IMR-90 (cell line): ENCODE results near the gene PTPRK. TPM values are rescaled to one million over a fixed set of nuclear protein-coding genes. Genes with fewer than 3 reads are reported as not detected.

ENCODE experiments used
- ATAC-seq: fragments of 200-7000 bp; cut with Tn5 transposase; 2 replicates; pipeline ENCODE4 v1.9.1; 2020; ENCODE audit warnings: low read depth, mild to moderate bottlenecking, moderate library complexity
- BruUV-seq: library from RNA; stranded (reverse); fragments of 400-500 nt; replicated peaks from 2 replicates; lab custom pipeline; 2021; lab: Mats Ljungman, UMichigan
- CTCF ChIA-PET: fragments of 300-600 bp; formaldehyde crosslinking; extraction: SDS; loops from one replicate; lab custom pipeline; 2021; ENCODE audit warnings: antibody characterized with exemption; lab: Yijun Ruan, JAX
- POLR2A ChIA-PET: fragments of 300-600 bp; sonication (Branson Sonifier 250); formaldehyde crosslinking; loops from one replicate; lab custom pipeline; 2022; ENCODE audit warnings: antibody characterized with exemption; ENCODE audit not compliant: unreplicated experiment; lab: Charles Lee
- DNase-seq: peaks from one replicate; pipeline ENCODE4 v3.0.0; 2013
- H2AFZ ChIP-seq: replicated peaks from 2 replicates; pipeline ENCODE3; 2013; ENCODE audit warnings: low read length, mild to moderate bottlenecking; ENCODE audit not compliant: poor library complexity
- H2AK5ac ChIP-seq: 2 replicates; pipeline ENCODE4 v1.6.1; 2013; ENCODE audit warnings: low read depth, low read length, inconsistent platforms
- H2AK9ac ChIP-seq: replicated peaks from 2 replicates; pipeline ENCODE3; 2013; ENCODE audit warnings: mild to moderate bottlenecking, low read depth, low read length, moderate library complexity; ENCODE audit not compliant: poor library complexity
- H2BK120ac ChIP-seq: 2 replicates; pipeline ENCODE4 v1.6.1; 2013; ENCODE audit warnings: low read depth, low read length, inconsistent platforms
- H2BK15ac ChIP-seq: 3 replicates; pipeline ENCODE4 v1.6.1; 2013; ENCODE audit warnings: low read depth, low read length, inconsistent platforms
- H2BK20ac ChIP-seq: 2 replicates; pipeline ENCODE4 v1.6.1; 2013; ENCODE audit warnings: low read depth, mild to moderate bottlenecking, inconsistent platforms, low read length, moderate library complexity
- H2BK5ac ChIP-seq: 2 replicates; pipeline ENCODE4 v1.6.1; 2013; ENCODE audit warnings: mild to moderate bottlenecking, low read depth, low read length, inconsistent platforms; ENCODE audit not compliant: poor library complexity, severe bottlenecking
- H3K14ac ChIP-seq: replicated peaks from 2 replicates; pipeline ENCODE4 v1.6.1; 2013; ENCODE audit warnings: low read depth, low read length, inconsistent platforms
- H3K18ac ChIP-seq: 2 replicates; pipeline ENCODE4 v1.6.1; 2013; ENCODE audit warnings: low read depth, low read length, control low read depth
- H3K23ac ChIP-seq: 2 replicates; pipeline ENCODE4 v1.6.1; 2013; ENCODE audit warnings: low read depth, low read length, inconsistent platforms
- H3K27ac ChIP-seq: 2 replicates; pipeline ENCODE4 v1.5.1; 2013; ENCODE audit warnings: mild to moderate bottlenecking, control low read depth, low read length; ENCODE audit not compliant: insufficient read depth
- H3K27me3 ChIP-seq: 2 replicates; pipeline ENCODE4 v1.6.1; 2013; ENCODE audit warnings: low read length; ENCODE audit not compliant: control insufficient read depth, insufficient read depth
- H3K36me3 ChIP-seq: 2 replicates; pipeline ENCODE4 v1.6.1; 2013; ENCODE audit warnings: low read length, mixed read lengths; ENCODE audit not compliant: control insufficient read depth, insufficient read depth
- H3K4ac ChIP-seq: 2 replicates; pipeline ENCODE4 v1.6.1; 2013; ENCODE audit warnings: low read depth, low read length, inconsistent platforms
- H3K4me1 ChIP-seq: 2 replicates; pipeline ENCODE4 v1.6.1; 2013; ENCODE audit warnings: low read length, mixed read lengths; ENCODE audit not compliant: control insufficient read depth, insufficient read depth
- H3K4me2 ChIP-seq: 2 replicates; pipeline ENCODE4 v1.6.1; 2013; ENCODE audit warnings: low read depth, mild to moderate bottlenecking, control low read depth, low read length, moderate library complexity
- H3K4me3 ChIP-seq: 2 replicates; pipeline ENCODE4 v1.5.1; 2013; ENCODE audit warnings: low read depth, mild to moderate bottlenecking, control low read depth, low read length, moderate library complexity; ENCODE audit not compliant: insufficient read depth
- H3K56ac ChIP-seq: 2 replicates; pipeline ENCODE4 v1.6.1; 2013; ENCODE audit warnings: low read length, inconsistent platforms; ENCODE audit not compliant: insufficient read depth; ENCODE audit errors: extremely low read depth
- H3K79me1 ChIP-seq, 2 experiments: 2 replicates each; pipeline ENCODE4 v1.6.1; 2013; ENCODE audit warnings: low read length in 2 of 2, inconsistent platforms in 1 of 2, low read depth in 1 of 2
- H3K9ac ChIP-seq: 2 replicates; pipeline ENCODE4 v1.6.1; 2013; ENCODE audit warnings: low read depth, low read length, control low read depth
- H3K9me1 ChIP-seq: 2 replicates; pipeline ENCODE4 v1.6.1; 2013; ENCODE audit warnings: low read length, inconsistent platforms; ENCODE audit not compliant: insufficient read depth
- H3K9me3 ChIP-seq: 2 replicates; pipeline ENCODE4 v1.6.1; 2013; ENCODE audit warnings: low read length; ENCODE audit not compliant: control insufficient read depth, insufficient read depth
- H4K20me1 ChIP-seq: 2 replicates; pipeline ENCODE4 v1.6.1; 2013; ENCODE audit warnings: low read length, inconsistent platforms; ENCODE audit not compliant: insufficient read depth
- H4K5ac ChIP-seq: 2 replicates; pipeline ENCODE4 v1.6.1; 2013; ENCODE audit warnings: mild to moderate bottlenecking, low read depth, low read length, control low read depth
- H4K8ac ChIP-seq, 2 experiments: 2 replicates each; pipeline ENCODE4 v1.6.1; 2013; ENCODE audit warnings: low read depth in 2 of 2, low read length in 2 of 2, control low read depth in 1 of 2, inconsistent platforms in 1 of 2
- H4K91ac ChIP-seq: 2 replicates; pipeline ENCODE4 v1.6.1; 2013; ENCODE audit warnings: low read depth, low read length, inconsistent platforms; ENCODE audit not compliant: insufficient read depth
- BHLHE40 ChIP-seq: fragments of 150-350 bp; IDR thresholded peaks from 2 replicates; pipeline ENCODE4 v1.6.1; 2016; ENCODE audit warnings: mild to moderate bottlenecking, low read depth, low read length
- CEBPB ChIP-seq: IDR thresholded peaks from 2 replicates; pipeline ENCODE4 v1.6.1; 2012; ENCODE audit warnings: low read depth, low read length, improper control_type of control experiment
- FOS ChIP-seq: fragments of 150-350 bp; IDR thresholded peaks from 2 replicates; pipeline ENCODE4 v1.6.1; 2016; ENCODE audit warnings: low read depth, low read length
- MAFK ChIP-seq: IDR thresholded peaks from 2 replicates; pipeline ENCODE4 v1.6.1; 2012; ENCODE audit warnings: low read depth, low read length, improper control_type of control experiment
- MXI1 ChIP-seq: IDR thresholded peaks from 2 replicates; pipeline ENCODE4 v1.6.1; 2012; ENCODE audit warnings: low read depth, mild to moderate bottlenecking, low read length, moderate library complexity, borderline replicate concordance
- POLR2A ChIP-seq: IDR thresholded peaks from 2 replicates; pipeline ENCODE4 v1.6.1; 2012; ENCODE audit warnings: mild to moderate bottlenecking, low read depth, low read length
- RAD21 ChIP-seq: IDR thresholded peaks from 2 replicates; pipeline ENCODE4 v1.6.1; 2012; ENCODE audit warnings: low read length, improper control_type of control experiment
- RFX5 ChIP-seq: IDR thresholded peaks from 2 replicates; pipeline ENCODE4 v1.8.0; 2012; ENCODE audit warnings: low read depth, mild to moderate bottlenecking, low read length, moderate library complexity
- SMC3 ChIP-seq: fragments of 150-350 bp; IDR thresholded peaks from 2 replicates; pipeline ENCODE4 v1.6.1; 2016; ENCODE audit warnings: low read depth, mild to moderate bottlenecking, antibody characterized with exemption, low read length, moderate library complexity
- WGBS, 2 experiments: methylation state at CpG; one replicate each; pipeline versions ENCODE4 v1.1.5 to v1.1.7; 2013; ENCODE audit warnings: missing lambda C conversion rate in 2 of 2; ENCODE audit not compliant: insufficient read length in 1 of 2; ENCODE audit errors: extremely low coverage in 2 of 2; 5-methylcytosine and 5-hydroxymethylcytosine counted together
- dilution Hi-C: fragments of 300-500 bp; cut with HindIII; formaldehyde crosslinking; loops from one replicate; pipeline ENCODE4 v1.14.3; 2018; ENCODE audit warnings: low sequenced_read_pairs; ENCODE audit not compliant: unreplicated experiment
- in situ Hi-C: fragments of 300-500 bp; cut with MboI; formaldehyde crosslinking; loops from 3 replicates; pipeline ENCODE4 v1.14.3; 2019; ENCODE audit warnings: low sequenced_read_pairs, inconsistent platforms, mixed read lengths
- intact Hi-C: fragments of 100-400 bp; cut with micrococcal nuclease; formaldehyde crosslinking; loops from 2 replicates; pipeline ENCODE4 v1.10.0; 2022
- polyA plus RNA-seq, 3 experiments: library from polyadenylated mRNA; depleted of rRNA; stranded (reverse); fragments of >200 nt; gene quantifications; 2 replicates each; pipeline ENCODE4 v1.2.3, GENCODE V29; 2012; ENCODE audit warnings: low replicate concordance in 1 of 3
- total RNA-seq: library from RNA; depleted of rRNA; stranded (reverse); fragments of >200 nt; gene quantifications from 2 replicates; pipeline ENCODE4 v1.2.3, GENCODE V29; 2012
- TF ChIP-seq, protein P1 (sequence below): fragments of 150-350 bp; IDR thresholded peaks from 2 replicates; pipeline ENCODE4 v1.6.1; 2016; ENCODE audit warnings: low read depth, mild to moderate bottlenecking, low read length, moderate library complexity, borderline replicate concordance

Gene PTPRK
- total and polyA plus RNA-seq, 2 of the 4 experiments (the other 2 are of a cell fraction) = 18.0 to 80.8 TPM

DNA sequence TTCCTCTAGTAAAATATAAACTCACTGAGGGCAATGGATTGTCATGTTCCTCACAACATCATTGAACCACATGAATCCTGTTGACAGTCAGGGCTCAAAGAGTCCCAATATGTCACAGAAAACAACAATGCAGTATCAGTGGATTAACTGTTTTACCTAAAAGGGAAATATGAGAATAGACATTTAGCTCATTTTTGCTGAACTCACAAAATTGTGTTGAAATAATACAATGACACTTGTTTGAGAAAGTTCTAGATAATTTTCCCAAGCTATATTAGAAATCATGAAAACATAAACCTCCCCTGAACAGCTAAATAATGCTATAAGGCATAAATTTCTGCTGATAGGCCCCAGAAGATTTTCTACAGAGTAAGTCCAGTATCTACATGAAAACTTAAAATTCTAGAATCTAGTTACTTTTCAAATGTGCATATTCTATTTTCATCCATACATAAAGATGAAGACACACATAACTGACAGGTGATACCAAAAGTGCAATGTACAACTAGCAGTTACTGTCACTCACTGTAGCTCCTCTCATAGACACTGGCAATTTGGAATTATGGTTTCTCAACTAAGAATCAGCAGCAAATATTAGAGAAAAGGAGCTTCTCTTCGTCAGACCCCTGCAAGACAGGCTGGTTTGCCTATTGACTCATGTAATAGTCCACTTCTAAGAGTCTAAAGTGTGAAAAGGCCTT is 269.9 kb downstream of the PTPRK start:
- WGBS, 2 experiments = no CpG with 5 or more reads among the region's 1 CpG

More for the DNA sequence above, 269.9 kb downstream of the PTPRK start:
- intact Hi-C loops (no loop called here), in situ Hi-C loops (no loop called here), dilution Hi-C loops (no loop called here)
- H3K14ac ChIP-seq = no peak overlapping the region
- DNase-seq (no peak), ATAC-seq (no peak)
- H3K9ac ChIP-seq = no peak overlapping the region
- no peak overlapping the region for H2AK9ac ChIP-seq
- peaks cover 13 to 30% of the 10 kb centered on the region in 2 experiments; a peak in 3 of 4 replicates for H3K79me1 ChIP-seq
- H4K91ac ChIP-seq = no peak overlapping the region
- no peak overlapping the region; the same call in 1 of the 2 replicates for H2BK20ac ChIP-seq
- 0 out of 2 replicates have a peak, but pooled peaks cover 3% of the 10 kb centered on the region for H3K36me3 ChIP-seq
- H3K4me2 ChIP-seq = no peak overlapping the region
- H3K4me3 ChIP-seq = no peak overlapping the region
- BruUV-seq = no TSS peak
- H4K8ac ChIP-seq = no peak overlapping the region
- no peak overlapping the region for H3K4ac ChIP-seq
- POLR2A ChIA-PET = no interaction called here
- TF ChIP-seq RFX5 = no peak
- TF ChIP-seq MAFK = no peak
- TF ChIP-seq RAD21 = no peak
- no peak for TF ChIP-seq POLR2A
- TF ChIP-seq BHLHE40 = no peak
- TF ChIP-seq CEBPB = no peak
- no peak for TF ChIP-seq FOS
- no peak for TF ChIP-seq MXI1
- no peak for TF ChIP-seq SMC3
- TF ChIP-seq, protein P1, sequence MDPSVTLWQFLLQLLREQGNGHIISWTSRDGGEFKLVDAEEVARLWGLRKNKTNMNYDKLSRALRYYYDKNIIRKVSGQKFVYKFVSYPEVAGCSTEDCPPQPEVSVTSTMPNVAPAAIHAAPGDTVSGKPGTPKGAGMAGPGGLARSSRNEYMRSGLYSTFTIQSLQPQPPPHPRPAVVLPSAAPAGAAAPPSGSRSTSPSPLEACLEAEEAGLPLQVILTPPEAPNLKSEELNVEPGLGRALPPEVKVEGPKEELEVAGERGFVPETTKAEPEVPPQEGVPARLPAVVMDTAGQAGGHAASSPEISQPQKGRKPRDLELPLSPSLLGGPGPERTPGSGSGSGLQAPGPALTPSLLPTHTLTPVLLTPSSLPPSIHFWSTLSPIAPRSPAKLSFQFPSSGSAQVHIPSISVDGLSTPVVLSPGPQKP = no peak
- H4K5ac ChIP-seq = peak overlapping the region; percentile 81; the same call in 1 of the 2 replicates
- no peak overlapping the region for H3K27ac ChIP-seq
- no peak overlapping the region; the same call in 1 of the 2 replicates for H3K18ac ChIP-seq
- H3K9me1 ChIP-seq = peaks cover 7% of the 10 kb centered on the region
- no peak overlapping the region for H2AK5ac ChIP-seq
- no peak overlapping the region for H2BK15ac ChIP-seq
- H3K4me1 ChIP-seq = peaks cover 8% of the 10 kb centered on the region
- H3K23ac ChIP-seq = no peak overlapping the region
- no peak overlapping the region for H3K56ac ChIP-seq
- no peaks in the 10 kb centered on the region for H3K27me3 ChIP-seq
- H4K20me1 ChIP-seq = peaks cover 11% of the 10 kb centered on the region; the same call in 1 of the 2 replicates
- H3K9me3 ChIP-seq = no peaks in the 10 kb centered on the region
- no peak overlapping the region for H2BK120ac ChIP-seq
- no peak overlapping the region for H2BK5ac ChIP-seq
- no peak overlapping the region for H2AFZ ChIP-seq
- CTCF ChIA-PET = interaction anchor here (0.6 to 1.0 kb wide), 2 partner anchors 43 to 266 kb away, joined by 3 read pairs; no protein-coding TSS in a partner anchor
